ENCODE results near the gene CDH10.

Gene CDH10

DNA sequence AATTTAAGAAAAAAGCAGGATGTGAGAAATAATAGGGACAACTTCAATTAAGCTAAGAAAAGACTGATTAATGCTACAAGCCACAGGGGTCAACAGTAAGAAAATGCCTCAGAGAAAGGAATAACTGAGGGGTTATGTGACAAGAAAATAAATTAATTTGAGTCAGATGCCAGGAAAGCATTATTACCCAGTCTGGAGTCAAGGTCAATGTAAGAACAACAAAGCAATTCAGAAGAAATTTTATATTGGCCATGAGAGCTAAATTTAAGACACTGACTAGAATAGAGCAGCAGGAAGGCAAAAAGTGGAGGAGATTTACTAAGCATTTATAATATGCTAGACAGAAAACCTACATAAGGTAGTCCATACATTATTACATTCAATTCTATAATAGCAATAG, 73.5 kb downstream of the CDH10 start:
- no peaks in the 10 kb centered on the region for H3K27me3 ChIP-seq
- no peaks in the 10 kb centered on the region for H3K36me3 ChIP-seq
- DNase-seq, result no peak
- H3K27ac ChIP-seq, result no peak overlapping the region
- no peaks in the 10 kb centered on the region for H3K9me3 ChIP-seq
- H3K4me3 ChIP-seq, result no peak overlapping the region
- no peak for TF ChIP-seq CTCF (IDR thresholded peaks at IDR 0.05)
- H3K4me1 ChIP-seq, result no peaks in the 10 kb centered on the region
- intact Hi-C loops (cut with DNase I; ENCODE audit: low total_unique reads), result no loop called here

DNA sequence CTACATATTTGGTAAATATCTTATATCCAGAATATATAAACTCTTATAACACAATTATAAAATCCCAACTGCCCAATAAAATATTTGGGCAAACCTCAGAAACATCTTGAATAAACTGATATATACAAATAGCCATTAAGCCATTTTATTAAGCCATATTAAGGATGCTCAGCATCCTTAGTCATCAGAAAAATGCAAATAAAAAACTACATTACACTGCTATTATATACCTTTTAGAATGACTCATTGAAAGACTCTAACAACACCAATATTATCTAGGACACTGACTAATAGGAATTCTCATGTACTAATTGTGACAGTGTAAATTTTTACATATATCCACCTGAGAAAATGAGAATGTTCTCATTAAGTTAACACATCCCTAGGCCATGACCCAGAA, 77.8 kb downstream of the CDH10 start:
- no peak for TF ChIP-seq CTCF (IDR thresholded peaks at IDR 0.05)

DNA sequence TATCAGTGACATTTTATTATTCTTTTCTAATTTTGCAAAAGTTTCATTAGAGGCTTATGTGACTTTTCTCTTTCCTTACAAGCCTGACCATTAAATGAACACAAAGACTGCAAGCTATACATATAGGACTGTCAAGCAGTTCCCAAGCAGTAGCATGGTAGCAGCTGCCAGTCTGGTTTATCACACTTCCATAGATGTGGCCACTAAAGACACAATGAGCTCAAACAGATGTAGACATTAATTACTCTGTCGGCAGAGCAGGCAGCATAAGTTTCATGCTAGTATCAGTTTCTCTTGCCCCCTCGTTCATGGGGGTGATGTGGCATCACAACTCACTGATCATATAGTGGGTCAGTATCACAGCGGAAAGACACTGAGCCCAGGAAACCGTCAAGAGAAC, 89.5 kb downstream of the CDH10 start:
- Histone ChIP-seq H3K27ac (no peak overlapping the region), H3K9me3 (no peaks in the 10 kb centered on the region), H3K27me3 (no peaks in the 10 kb centered on the region), H3K36me3 (no peaks in the 10 kb centered on the region), H3K4me1 (no peaks in the 10 kb centered on the region), H3K4me3 (no peak overlapping the region)
- no peak for DNase-seq
- intact Hi-C loops (cut with DNase I; ENCODE audit: low total_unique reads), result no loop called here
- no peak for TF ChIP-seq CTCF (IDR thresholded peaks at IDR 0.05)

More for the DNA sequence above, 77.8 kb downstream of the CDH10 start:
- Histone ChIP-seq H3K4me1 (no peaks in the 10 kb centered on the region), H3K36me3 (no peaks in the 10 kb centered on the region), H3K9me3 (no peaks in the 10 kb centered on the region), H3K27me3 (no peaks in the 10 kb centered on the region), H3K27ac (no peak overlapping the region), H3K4me3 (no peak overlapping the region)
- intact Hi-C loops (cut with DNase I; ENCODE audit: low total_unique reads), result no loop called here
- no peak for DNase-seq

DNA sequence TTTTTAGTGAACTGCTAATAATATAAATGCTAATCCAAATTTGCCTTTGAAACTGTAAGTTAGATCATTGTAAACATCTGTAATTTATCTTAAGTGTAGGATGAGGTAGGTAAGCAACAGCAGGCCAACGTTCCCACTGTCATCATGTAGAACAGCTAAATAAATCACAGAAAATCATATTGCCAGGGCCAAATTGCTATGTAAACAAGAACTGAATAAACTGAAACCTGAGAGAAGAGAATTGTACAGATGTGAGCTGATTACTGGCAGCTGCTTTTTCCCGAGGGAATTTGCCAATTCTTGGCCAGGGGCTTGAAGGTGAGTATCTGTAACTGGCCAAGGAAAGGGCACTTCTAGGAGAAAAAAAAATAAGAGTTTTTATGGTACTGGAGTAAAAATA, 97.6 kb downstream of the CDH10 start:
- H3K27me3 ChIP-seq, result no peaks in the 10 kb centered on the region
- no peak for TF ChIP-seq CTCF (IDR thresholded peaks at IDR 0.05)
- H3K36me3 ChIP-seq, result no peaks in the 10 kb centered on the region

DNA sequence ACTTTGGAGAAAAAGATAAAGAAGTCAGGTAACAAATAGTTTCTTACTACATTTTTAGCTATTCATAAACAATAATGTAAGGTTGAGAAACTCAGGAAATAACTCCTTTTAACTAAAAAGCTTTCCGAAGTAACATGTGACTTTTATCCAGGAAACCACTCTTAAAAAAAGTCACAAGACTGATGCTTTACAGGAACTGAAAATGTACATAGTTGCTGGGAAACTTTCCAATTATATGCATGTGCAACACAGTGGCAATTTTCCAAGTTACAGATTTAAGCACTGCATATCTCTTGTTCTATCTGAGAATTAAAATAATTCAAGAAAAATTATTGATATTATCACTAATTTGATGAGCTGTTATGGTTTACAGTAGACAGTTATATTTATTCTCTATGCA, 105.2 kb downstream of the CDH10 start:
- intact Hi-C loops (cut with DNase I; ENCODE audit: low total_unique reads), result no loop called here
- Histone ChIP-seq H3K4me3 (no peak overlapping the region), H3K9me3 (no peaks in the 10 kb centered on the region), H3K36me3 (no peaks in the 10 kb centered on the region), H3K27ac (no peak overlapping the region), H3K27me3 (no peaks in the 10 kb centered on the region), H3K4me1 (no peaks in the 10 kb centered on the region)
- DNase-seq, result no peak
- no peak for TF ChIP-seq CTCF (IDR thresholded peaks at IDR 0.05)

More for the DNA sequence above, 97.6 kb downstream of the CDH10 start:
- Histone ChIP-seq H3K27ac (no peak overlapping the region), H3K4me1 (no peaks in the 10 kb centered on the region), H3K9me3 (no peaks in the 10 kb centered on the region), H3K4me3 (no peak overlapping the region)
- intact Hi-C loops (cut with DNase I; ENCODE audit: low total_unique reads), result no loop called here
- no peak for DNase-seq

DNA sequence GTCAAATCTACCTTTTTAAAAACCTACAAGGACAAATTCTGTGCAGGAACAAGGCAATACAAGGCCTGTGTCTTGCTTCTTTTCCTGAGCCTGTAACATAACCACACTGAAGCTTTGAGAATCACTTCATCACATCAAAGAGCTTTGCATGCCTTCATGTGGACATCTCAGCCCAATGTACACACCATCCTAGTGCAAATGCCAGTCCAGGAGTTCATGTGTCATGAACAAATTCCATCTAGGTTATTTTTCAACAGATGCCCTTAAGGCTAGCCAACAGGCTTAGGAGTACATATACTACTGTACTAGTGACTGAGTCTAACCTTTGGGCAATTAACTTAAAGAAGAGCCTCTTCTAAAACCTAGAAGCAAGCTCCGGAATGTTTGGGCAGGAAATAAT, 106.4 kb downstream of the CDH10 start:
- no peak for DNase-seq
- intact Hi-C loops (cut with DNase I; ENCODE audit: low total_unique reads), result no loop called here
- no peaks in the 10 kb centered on the region for H3K27me3 ChIP-seq
- no peak for TF ChIP-seq CTCF (IDR thresholded peaks at IDR 0.05)
- H3K9me3 ChIP-seq, result no peaks in the 10 kb centered on the region
- H3K36me3 ChIP-seq, result no peaks in the 10 kb centered on the region
- no peaks in the 10 kb centered on the region for H3K4me1 ChIP-seq
- H3K27ac ChIP-seq, result no peak overlapping the region
- H3K4me3 ChIP-seq, result no peak overlapping the region

Measured in tibial artery (tissue), 4 donors.